Adrenal gland (tissue), 5 donors: ENCODE results near the gene CHKA.

Source experiments
- POLR2A ChIP-seq, 2 donors: fragments of 450-650 bp; IDR thresholded peaks; one replicate each; pipeline ENCODE4 v1.6.1; 2017; ENCODE audit warnings: antibody characterized with exemption in 2 of 2, mild to moderate bottlenecking in 2 of 2, moderate library complexity in 1 of 2
- TF ChIP-seq, protein P1 (sequence below), 6 experiments: fragments of 450-650 bp in 4 of 6; fragments of 200-600 bp in 2 of 6; sonication (generic) in 1 of 6; IDR thresholded peaks; 1 replicate in 5 of 6; 2 replicates in 1 of 6; pipeline versions ENCODE4 v1.5.1 to v1.8.0; 2016 to 2021; ENCODE audit warnings: antibody characterized with exemption in 6 of 6, mild to moderate bottlenecking in 2 of 6, moderate library complexity in 1 of 6
- donor health status: DM: no; HTN: no; CAD: no.

DNA sequence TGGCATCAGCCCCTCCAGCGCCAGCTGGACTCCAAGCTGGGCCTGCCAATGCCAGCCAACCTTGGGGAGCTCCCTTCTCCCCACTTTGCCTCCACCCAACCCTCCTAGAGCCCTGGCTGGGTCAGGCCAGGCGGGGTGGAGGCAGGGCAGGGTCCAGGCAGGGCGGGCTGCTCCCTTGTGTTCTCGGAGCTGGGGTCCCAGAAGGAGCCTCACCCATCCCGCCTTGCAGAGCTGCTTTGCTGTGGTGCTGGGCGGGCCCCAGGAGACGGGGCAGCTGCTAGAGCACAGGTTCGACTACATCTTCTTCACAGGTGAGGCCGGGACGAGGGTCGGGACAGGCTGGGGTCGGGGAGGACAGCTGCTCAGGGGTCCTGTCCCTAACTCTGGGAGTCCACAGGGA lies 101.7 kb downstream of the CHKA start:
- TF ChIP-seq, protein P1, sequence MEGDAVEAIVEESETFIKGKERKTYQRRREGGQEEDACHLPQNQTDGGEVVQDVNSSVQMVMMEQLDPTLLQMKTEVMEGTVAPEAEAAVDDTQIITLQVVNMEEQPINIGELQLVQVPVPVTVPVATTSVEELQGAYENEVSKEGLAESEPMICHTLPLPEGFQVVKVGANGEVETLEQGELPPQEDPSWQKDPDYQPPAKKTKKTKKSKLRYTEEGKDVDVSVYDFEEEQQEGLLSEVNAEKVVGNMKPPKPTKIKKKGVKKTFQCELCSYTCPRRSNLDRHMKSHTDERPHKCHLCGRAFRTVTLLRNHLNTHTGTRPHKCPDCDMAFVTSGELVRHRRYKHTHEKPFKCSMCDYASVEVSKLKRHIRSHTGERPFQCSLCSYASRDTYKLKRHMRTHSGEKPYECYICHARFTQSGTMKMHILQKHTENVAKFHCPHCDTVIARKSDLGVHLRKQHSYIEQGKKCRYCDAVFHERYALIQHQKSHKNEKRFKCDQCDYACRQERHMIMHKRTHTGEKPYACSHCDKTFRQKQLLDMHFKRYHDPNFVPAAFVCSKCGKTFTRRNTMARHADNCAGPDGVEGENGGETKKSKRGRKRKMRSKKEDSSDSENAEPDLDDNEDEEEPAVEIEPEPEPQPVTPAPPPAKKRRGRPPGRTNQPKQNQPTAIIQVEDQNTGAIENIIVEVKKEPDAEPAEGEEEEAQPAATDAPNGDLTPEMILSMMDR (IDR thresholded peaks at IDR 0.05), result no peak
- TF ChIP-seq POLR2A (IDR thresholded peaks at IDR 0.05), result no peak
